Epithelial cell of esophagus (primary cell): ENCODE results near the gene ZNF462.
A peak's percentile ranks its signal among the peaks of the same experiment; 100 is the strongest.

Experiments used
- DNase-seq: peaks from one replicate; pipeline ENCODE4 v3.0.0; 2010; ENCODE audit warnings: low read depth
- H3K4me3 ChIP-seq: 2 replicates; pipeline ENCODE4 v1.5.1; 2011; ENCODE audit warnings: mild to moderate bottlenecking, low read length, control low read depth
- CTCF ChIP-seq: IDR thresholded peaks from 2 replicates; pipeline ENCODE4 v1.5.1; 2011; ENCODE audit warnings: low read depth, mild to moderate bottlenecking, low read length, control low read depth, inconsistent platforms; ENCODE audit not compliant: insufficient read depth; ENCODE audit errors: missing control alignments

Gene ZNF462

GRCh38 chr9:106969696-106970095 lies 106.7 kb downstream of the ZNF462 start:
- no peak for TF ChIP-seq CTCF
- no peak for DNase-seq
- H3K4me3 ChIP-seq, result no peak overlapping the region

- no peak for DNase-seq
- H3K4me3 ChIP-seq, result no peak overlapping the region
- no peak for TF ChIP-seq CTCF
Measured at GRCh38 chr9:106970219-106970975, 107.4 kb downstream of the ZNF462 start.

GRCh38 chr9:106970976-106971457 lies 108.1 kb downstream of the ZNF462 start:
- no peak overlapping the region for H3K4me3 ChIP-seq
- no peak for DNase-seq
- TF ChIP-seq CTCF, result no peak

GRCh38 chr9:106972082-106972481 lies 109.1 kb downstream of the ZNF462 start:
- no peak for TF ChIP-seq CTCF
- no peak overlapping the region for H3K4me3 ChIP-seq

GRCh38 chr9:106974341-106974740 lies 111.4 kb downstream of the ZNF462 start:
- H3K4me3 ChIP-seq, result no peak overlapping the region
- TF ChIP-seq CTCF, result no peak

More at GRCh38 chr9:106972082-106972481, 109.1 kb downstream of the ZNF462 start:
- no peak for DNase-seq

GRCh38 chr9:106976772-106977171 lies 113.8 kb downstream of the ZNF462 start:
- no peak for TF ChIP-seq CTCF
- no peak overlapping the region for H3K4me3 ChIP-seq
- DNase-seq, result no peak

More at GRCh38 chr9:106974341-106974740, 111.4 kb downstream of the ZNF462 start:
- no peak for DNase-seq

- peak; percentile 39 for DNase-seq
Measured at GRCh38 chr9:106980551-106981101, 117.7 kb downstream of the ZNF462 start.

More at GRCh38 chr9:106980551-106981101, 117.7 kb downstream of the ZNF462 start:
- TF ChIP-seq CTCF, result no peak
- no peak overlapping the region for H3K4me3 ChIP-seq
